GM13977 (cell line): ENCODE data around the gene HP.

Source experiments
- DNase-seq: peaks from one replicate; pipeline ENCODE4 v3.0.0; 2012; ENCODE audit warnings: low spot score
- CTCF ChIP-seq: IDR thresholded peaks from 2 replicates; pipeline ENCODE4 v1.5.1; 2012; ENCODE audit warnings: mild to moderate bottlenecking, control low read depth; ENCODE audit not compliant: insufficient read depth; ENCODE audit errors: extremely low read depth, missing control alignments
- in situ Hi-C: fragments of 300-500 bp; cut with MboI; formaldehyde crosslinking; loops from one replicate; pipeline ENCODE4 v1.12.0; 2022; ENCODE audit warnings: low sequenced_read_pairs, low pct_unique_long_range_greater_than_20kb, mixed read lengths, inconsistent platforms; ENCODE audit not compliant: unreplicated experiment

Gene HP

GRCh38 chr16:72014675-72015074 is 39.6 kb upstream of the HP start:
- DNase-seq: no peak
- TF ChIP-seq CTCF: no peak
- in situ Hi-C loops: no loop called here

DNA sequence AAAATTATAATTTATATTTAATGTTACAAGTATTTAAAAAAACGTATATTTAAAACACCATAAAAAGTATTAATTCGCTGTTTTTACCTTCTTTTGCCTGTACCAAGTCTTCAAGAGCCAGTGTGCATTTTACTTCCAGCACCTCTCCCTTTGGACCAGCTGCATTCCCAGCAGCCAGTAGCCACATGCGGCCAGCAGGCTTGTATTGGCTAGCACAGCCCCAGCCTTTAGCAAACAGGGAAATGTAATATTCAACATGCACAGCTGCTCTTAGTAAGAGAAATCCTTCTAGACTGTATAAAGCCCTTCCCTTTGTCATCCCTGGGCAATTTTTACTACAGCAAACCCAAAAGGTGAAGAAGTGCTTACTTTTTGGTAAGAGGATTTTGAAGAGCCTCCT is 39.2 kb upstream of the HP start:
- in situ Hi-C loops: no loop called here
- no peak for DNase-seq
- TF ChIP-seq CTCF: no peak

DNA sequence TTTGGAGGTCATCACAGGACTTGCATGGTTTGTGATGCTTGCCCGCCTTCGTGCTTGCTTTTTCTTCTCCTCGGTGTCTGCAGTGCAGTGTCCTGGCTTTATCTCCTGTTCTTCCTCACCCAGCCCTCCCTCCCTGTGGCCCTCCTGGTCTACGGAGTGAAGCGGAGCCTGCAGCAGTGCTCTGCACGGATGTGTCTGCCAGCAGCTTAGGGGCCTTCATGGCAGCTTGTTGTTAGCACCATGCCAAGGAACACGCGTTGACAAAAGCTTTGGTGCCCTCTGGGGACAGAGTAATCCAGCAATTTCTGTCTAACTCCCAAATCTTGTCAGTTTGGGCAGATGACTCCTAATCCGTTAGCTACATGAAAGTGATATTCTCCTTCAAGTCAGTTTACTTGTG is 35.8 kb upstream of the HP start:
- in situ Hi-C loops: no loop called here
- no peak for TF ChIP-seq CTCF

DNA sequence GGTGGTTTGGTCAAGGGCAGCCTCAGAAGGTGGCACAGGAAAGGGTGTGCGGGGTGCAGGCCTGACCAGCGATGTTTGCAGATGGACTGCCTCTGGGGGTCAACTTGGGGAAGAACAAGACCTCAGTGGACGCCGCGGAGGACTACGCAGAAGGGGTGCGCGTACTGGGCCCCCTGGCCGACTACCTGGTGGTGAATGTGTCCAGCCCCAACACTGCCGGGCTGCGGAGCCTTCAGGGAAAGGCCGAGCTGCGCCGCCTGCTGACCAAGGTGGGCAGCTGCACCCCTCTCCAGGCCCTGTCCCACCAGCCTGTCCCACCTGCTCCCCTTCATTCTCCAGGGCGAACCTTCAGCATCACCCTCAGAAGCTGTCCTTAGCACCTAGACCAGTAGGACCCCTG is 33.3 kb upstream of the HP start:
- no peak for TF ChIP-seq CTCF
- DNase-seq: no peak
- in situ Hi-C loops: no loop called here

More for the DNA sequence above, 35.8 kb upstream of the HP start:
- no peak for DNase-seq

DNA sequence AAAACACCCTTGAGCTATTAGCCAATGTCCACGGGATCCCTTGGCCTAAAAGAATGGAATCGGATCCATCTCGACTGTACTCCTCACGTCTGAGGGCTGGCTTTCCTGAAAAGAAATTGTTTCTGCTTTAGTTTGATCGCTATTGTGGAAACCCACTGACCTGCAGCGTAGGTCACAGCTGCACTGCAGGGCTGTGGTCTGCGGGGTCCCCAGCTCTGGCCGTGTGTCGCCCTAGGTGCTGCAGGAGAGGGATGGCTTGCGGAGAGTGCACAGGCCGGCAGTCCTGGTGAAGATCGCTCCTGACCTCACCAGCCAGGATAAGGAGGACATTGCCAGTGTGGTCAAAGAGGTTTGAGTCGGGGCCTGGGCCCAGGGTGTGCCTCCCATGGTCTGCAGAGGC is 32.2 kb upstream of the HP start:
- DNase-seq: no peak
- in situ Hi-C loops: no loop called here
- no peak for TF ChIP-seq CTCF

DNA sequence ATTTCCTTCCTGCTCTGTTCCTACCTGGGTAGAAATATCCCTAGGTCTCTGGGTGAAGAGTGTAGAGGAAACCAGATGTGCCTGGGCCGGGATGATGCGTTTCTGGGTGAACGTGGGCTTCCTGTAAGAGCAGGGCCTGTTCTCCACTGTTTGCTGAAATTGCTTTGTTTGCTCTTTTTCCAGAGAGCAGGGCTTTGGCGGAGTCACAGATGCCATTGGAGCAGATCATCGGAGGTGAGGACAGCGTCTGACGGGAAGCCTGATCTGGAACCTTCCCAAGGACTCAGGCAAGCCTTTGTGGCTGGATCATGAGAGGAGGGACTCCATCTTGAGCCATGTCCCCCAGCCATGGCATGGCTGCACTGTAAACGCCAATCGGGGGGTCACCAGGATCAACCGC is 30.3 kb upstream of the HP start:
- in situ Hi-C loops: no loop called here
- no peak for DNase-seq
- TF ChIP-seq CTCF: no peak

DNA sequence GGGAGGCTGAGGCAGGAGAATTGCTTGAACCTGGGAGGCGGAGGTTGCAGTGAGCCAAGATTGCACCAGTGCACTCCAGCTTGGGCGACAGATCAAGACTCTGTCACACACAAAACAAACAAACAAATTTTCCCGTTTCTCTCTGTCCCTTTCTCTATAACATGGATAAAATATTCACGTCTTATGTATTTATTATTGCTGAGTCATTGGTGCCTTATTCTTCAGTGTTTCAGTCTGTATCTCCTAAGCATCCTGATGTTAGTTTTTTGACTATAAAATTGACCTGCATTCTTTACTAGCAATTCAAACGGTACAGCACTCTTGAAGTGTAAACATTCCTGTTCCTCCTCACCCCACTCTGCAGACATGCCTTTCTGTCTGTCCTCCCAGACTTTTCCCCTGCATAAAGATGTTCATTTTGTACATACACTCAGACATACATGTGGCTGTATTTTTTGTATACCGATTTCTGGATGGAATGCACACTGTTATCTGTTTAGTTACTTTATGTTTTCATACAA is 29.4 kb upstream of the HP start:
- in situ Hi-C loops: no loop called here
- TF ChIP-seq CTCF: no peak
- DNase-seq: no peak
